ENCODE data around the gene GSN. TPM values are rescaled to one million over a fixed set of nuclear protein-coding genes. Genes with fewer than 3 reads are reported as not detected.

Gene GSN
- total RNA-seq, 4 donors from 2014 or later: 487 to 785 (median 662) TPM

GRCh38 chr9:121262423-121262822 lies 5.5 kb upstream of the GSN start:
- no peak overlapping the region for H3K4me3 ChIP-seq
- H3K9me3 ChIP-seq: no peaks in the 10 kb centered on the region
- no peak for ATAC-seq
- TF ChIP-seq POLR2A (IDR thresholded peaks at IDR 0.05) (no peak), CTCF (IDR thresholded peaks at IDR 0.05 in 4 of 5, conservative IDR thresholded peaks at IDR 0.05 in 1 of 5) (no peak)
- in situ Hi-C loops (cut with MboI; ENCODE audit: low sequenced_read_pairs in 4 of 4): loop anchor here in 1 of 4 donors (10.0 kb wide), 1 partner anchor 48 kb away; no protein-coding TSS in a partner anchor
- no peaks in the 10 kb centered on the region for H3K36me3 ChIP-seq
- intact Hi-C loops (cut with DNase I; ENCODE audit: low total_unique reads): no loop called here
- no peak overlapping the region for H3K27ac ChIP-seq
- H3K27me3 ChIP-seq: no peaks in the 10 kb centered on the region
- DNase-seq: no peak
- peaks cover 1 to 8% of the 10 kb centered on the region in 2 donors for H3K4me1 ChIP-seq

- no peaks in the 10 kb centered on the region for H3K36me3 ChIP-seq
- no peak for ATAC-seq
- intact Hi-C loops (cut with DNase I; ENCODE audit: low total_unique reads) (no loop called here), in situ Hi-C loops (cut with MboI; ENCODE audit: low sequenced_read_pairs in 4 of 4) (loop anchor here in 1 of 4 donors (10.0 kb wide), 1 partner anchor 48 kb away; no protein-coding TSS in a partner anchor)
- no peak overlapping the region for H3K4me3 ChIP-seq
- no peaks in the 10 kb centered on the region for H3K27me3 ChIP-seq
- no peak overlapping the region for H3K27ac ChIP-seq
- no peaks in the 10 kb centered on the region for H3K9me3 ChIP-seq
- DNase-seq: no peak
- H3K4me1 ChIP-seq: peaks cover 5 to 8% of the 10 kb centered on the region in 2 donors
- no peak for TF ChIP-seq POLR2A (IDR thresholded peaks at IDR 0.05)
- no peak for TF ChIP-seq CTCF (IDR thresholded peaks at IDR 0.05 in 4 of 5, conservative IDR thresholded peaks at IDR 0.05 in 1 of 5)
Measured at GRCh38 chr9:121262953-121263352, 5.0 kb upstream of the GSN start.

GRCh38 chr9:121266356-121266755 lies 1.6 kb upstream of the GSN start:
- ATAC-seq: no peak
- TF ChIP-seq POLR2A (IDR thresholded peaks at IDR 0.05) (no peak), CTCF (IDR thresholded peaks at IDR 0.05 in 4 of 5, conservative IDR thresholded peaks at IDR 0.05 in 1 of 5) (no peak)
- no peaks in the 10 kb centered on the region for H3K27me3 ChIP-seq
- intact Hi-C loops (cut with DNase I; ENCODE audit: low total_unique reads): loop anchor here (5.0 kb wide), 1 partner anchor 64 kb away; the partner anchor contains the start of gene RAB14
- in situ Hi-C loops (cut with MboI; ENCODE audit: low sequenced_read_pairs in 4 of 4): loop anchor here in 1 of 4 donors (10.0 kb wide), 1 partner anchor 52 kb away; no protein-coding TSS in a partner anchor
- peaks cover 28 to 38% of the 10 kb centered on the region in 2 donors for H3K4me1 ChIP-seq
- no peaks in the 10 kb centered on the region for H3K9me3 ChIP-seq
- no peak overlapping the region for H3K4me3 ChIP-seq
- DNase-seq: no peak
- H3K36me3 ChIP-seq: no peaks in the 10 kb centered on the region
- H3K27ac ChIP-seq: no peak overlapping the region

- H3K27ac ChIP-seq: peak overlapping the region in 3 of 4 donors; percentile 67 to 81 (median 71)
- H3K27me3 ChIP-seq: no peaks in the 10 kb centered on the region
- in situ Hi-C loops (cut with MboI; ENCODE audit: low sequenced_read_pairs in 4 of 4): loop anchor here in 1 of 4 donors (10.0 kb wide), 1 partner anchor 52 kb away; no protein-coding TSS in a partner anchor
- ATAC-seq (no peak), DNase-seq (no peak)
- H3K4me3 ChIP-seq: peak overlapping the region; percentile 75 to 95 (median 84)
- TF ChIP-seq POLR2A (IDR thresholded peaks at IDR 0.05) (no peak), CTCF (IDR thresholded peaks at IDR 0.05 in 4 of 5, conservative IDR thresholded peaks at IDR 0.05 in 1 of 5) (no peak)
- H3K4me1 ChIP-seq: peaks cover 33 to 46% of the 10 kb centered on the region in 2 donors
- intact Hi-C loops (cut with DNase I; ENCODE audit: low total_unique reads): loop anchor here (5.0 kb wide), 1 partner anchor 65 kb away; the partner anchor contains the start of gene RAB14
- H3K9me3 ChIP-seq: no peaks in the 10 kb centered on the region
- no peaks in the 10 kb centered on the region for H3K36me3 ChIP-seq
Measured at GRCh38 chr9:121266906-121267650, 884 bp upstream of the GSN start.
